H1 (cell line): ENCODE measurements around the gene PDLIM4.

Experiments used
- CTCF ChIP-seq, 3 experiments: IDR thresholded peaks; 1 replicate in 2 of 3; 2 replicates in 1 of 3; pipeline versions ENCODE4 v1.5.1 to v1.6.1; 2011; ENCODE audit warnings: low read length in 3 of 3, mild to moderate bottlenecking in 3 of 3, inconsistent platforms in 2 of 3, low read depth in 1 of 3, moderate library complexity in 1 of 3; ENCODE audit not compliant: insufficient read depth in 1 of 3; ENCODE audit errors: control extremely low read depth in 1 of 3
- EZH2 ChIP-seq: fragments of 200-600 bp; sonication (generic); IDR thresholded peaks from 2 replicates; pipeline ENCODE4 v1.7.1; 2012; ENCODE audit warnings: low read depth, mild to moderate bottlenecking, moderate library complexity, low read length, inconsistent platforms; ENCODE audit not compliant: severe bottlenecking
- HDAC2 ChIP-seq, 2 experiments: fragments of 300-600 bp in 1 of 2; sonication (generic) in 1 of 2; IDR thresholded peaks; 2 replicates each; pipeline ENCODE4 v1.6.1; 2011 to 2012; ENCODE audit warnings: low read depth in 2 of 2, low read length in 2 of 2, mild to moderate bottlenecking in 2 of 2, moderate library complexity in 2 of 2, borderline replicate concordance in 1 of 2, inconsistent platforms in 1 of 2
- MAFK ChIP-seq: IDR thresholded peaks from 2 replicates; pipeline ENCODE4 v1.6.1; 2012; ENCODE audit warnings: low read depth, mild to moderate bottlenecking, improper control_type of control experiment, low read length
- POLR2AphosphoS5 ChIP-seq: IDR thresholded peaks from 2 replicates; pipeline ENCODE4 v1.6.1; 2011; ENCODE audit warnings: low read depth, low read length
- RAD21 ChIP-seq, 2 experiments: IDR thresholded peaks in 1 of 2; conservative IDR thresholded peaks in 1 of 2; 2 replicates each; pipeline ENCODE4 v1.6.1; 2011; ENCODE audit warnings: low read depth in 2 of 2, low read length in 2 of 2, improper control_type of control experiment in 1 of 2, inconsistent platforms in 1 of 2, mild to moderate bottlenecking in 1 of 2, moderate library complexity in 1 of 2

GRCh38 chr5:132280371-132281240 is 23.1 kb downstream of the PDLIM4 start:
- TF ChIP-seq CTCF (IDR thresholded peaks at IDR 0.05; ENCODE audit: control extremely low read depth in 1 of 3, insufficient read depth in 1 of 3, low read depth in 1 of 3, low read length in 3 of 3) (no peak), HDAC2 (IDR thresholded peaks at IDR 0.05; ENCODE audit: borderline replicate concordance in 1 of 2, low read depth in 2 of 2, low read length in 2 of 2) (no peak), RAD21 (IDR thresholded peaks at IDR 0.05 in 1 of 2, conservative IDR thresholded peaks at IDR 0.05 in 1 of 2; ENCODE audit: low read depth in 2 of 2, low read length in 2 of 2) (no peak), EZH2 (no peak), MAFK (no peak), POLR2AphosphoS5 (no peak)
